AG04450 (cell line): ENCODE results near the gene HELZ. TPM values are rescaled to one million over a fixed set of nuclear protein-coding genes. Genes with fewer than 3 reads are reported as not detected.
"Not testable (repeated sequence)": the region's sequence is repeated elsewhere in the genome, so short reads cannot be mapped to it uniquely, and the experiment has no call there.

Experiments
- CTCF ChIA-PET: fragments of 300-600, 350-600 bp; formaldehyde crosslinking; extraction: SDS; loops from one replicate; lab custom pipeline; 2022; ENCODE audit warnings: antibody characterized with exemption, inconsistent platforms; lab: Charles Lee
- POLR2A ChIA-PET: fragments of 350-600 bp; formaldehyde crosslinking; extraction: SDS; loops from one replicate; lab custom pipeline; 2021; ENCODE audit warnings: antibody characterized with exemption, inconsistent platforms; lab: Yijun Ruan, JAX
- DNase-seq: peaks from one replicate; pipeline ENCODE4 v3.0.0-alpha.2; 2011; ENCODE audit warnings: low read depth, low spot score
- H3K27ac ChIP-seq: one replicate; pipeline ENCODE4 v1.5.1; 2012; ENCODE audit warnings: low read depth, low read length, control low read depth
- H3K27me3 ChIP-seq: one replicate; pipeline ENCODE4 v1.6.0; 2012; ENCODE audit warnings: low read length; ENCODE audit not compliant: control insufficient read depth, insufficient read depth
- H3K4me3 ChIP-seq: 2 replicates; pipeline ENCODE4 v1.5.1; 2011; ENCODE audit warnings: mild to moderate bottlenecking, low read depth, low read length, control low read depth
- H3K9me3 ChIP-seq: 2 replicates; pipeline ENCODE4 v1.5.1; 2012; ENCODE audit warnings: low read length; ENCODE audit not compliant: control insufficient read depth, insufficient read depth
- polyA plus RNA-seq: library from polyadenylated mRNA; depleted of rRNA; stranded (reverse); fragments of >200 nt; gene quantifications from 2 replicates; pipeline ENCODE4 v1.2.3, GENCODE V29; 2011
- TF ChIP-seq, protein P1 (sequence below): IDR thresholded peaks from 2 replicates; pipeline ENCODE4 v1.5.1; 2011; ENCODE audit warnings: low read depth, low read length, control low read depth, inconsistent platforms

Gene HELZ
- polyA plus RNA-seq, 1 experiment: 28.2 TPM

DNA sequence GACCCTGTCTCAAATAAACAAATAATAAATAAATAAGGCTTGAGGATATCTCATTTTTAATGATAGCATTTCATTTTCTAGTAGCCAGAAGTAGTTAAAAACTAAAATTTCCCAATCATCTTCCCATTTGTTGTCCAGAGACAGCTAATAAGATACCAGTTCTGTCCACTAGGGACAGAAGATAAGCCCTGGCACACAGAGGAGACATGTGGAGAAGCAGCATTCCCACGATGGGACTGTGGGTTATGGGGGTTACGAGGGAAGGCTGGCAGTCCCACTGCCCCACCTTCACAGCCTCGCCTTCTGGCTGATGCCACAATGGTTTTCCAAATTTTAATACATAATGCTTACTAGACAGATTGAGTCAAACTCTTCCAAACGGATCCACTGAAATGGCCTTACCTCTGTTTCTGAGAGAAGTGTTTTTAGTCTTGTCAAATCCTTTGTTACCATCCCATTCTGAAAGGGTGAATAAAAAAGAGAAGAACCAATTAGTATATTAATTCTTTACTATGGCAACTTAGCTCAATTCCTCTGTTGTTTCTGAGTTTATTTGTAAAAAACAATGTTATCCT, 44.2 kb downstream of the HELZ start:
- no peak for DNase-seq
- H3K27ac ChIP-seq: no peak overlapping the region
- H3K27me3 ChIP-seq: no peaks in the 10 kb centered on the region
- ChIA-PET CTCF (interaction anchor here (0.6 to 1.2 kb wide), 5 partner anchors 9 to 21 kb away, joined by 3 to 4 read pairs (median 4); no protein-coding TSS in a partner anchor), POLR2A (no interaction called here)
- TF ChIP-seq, protein P1, sequence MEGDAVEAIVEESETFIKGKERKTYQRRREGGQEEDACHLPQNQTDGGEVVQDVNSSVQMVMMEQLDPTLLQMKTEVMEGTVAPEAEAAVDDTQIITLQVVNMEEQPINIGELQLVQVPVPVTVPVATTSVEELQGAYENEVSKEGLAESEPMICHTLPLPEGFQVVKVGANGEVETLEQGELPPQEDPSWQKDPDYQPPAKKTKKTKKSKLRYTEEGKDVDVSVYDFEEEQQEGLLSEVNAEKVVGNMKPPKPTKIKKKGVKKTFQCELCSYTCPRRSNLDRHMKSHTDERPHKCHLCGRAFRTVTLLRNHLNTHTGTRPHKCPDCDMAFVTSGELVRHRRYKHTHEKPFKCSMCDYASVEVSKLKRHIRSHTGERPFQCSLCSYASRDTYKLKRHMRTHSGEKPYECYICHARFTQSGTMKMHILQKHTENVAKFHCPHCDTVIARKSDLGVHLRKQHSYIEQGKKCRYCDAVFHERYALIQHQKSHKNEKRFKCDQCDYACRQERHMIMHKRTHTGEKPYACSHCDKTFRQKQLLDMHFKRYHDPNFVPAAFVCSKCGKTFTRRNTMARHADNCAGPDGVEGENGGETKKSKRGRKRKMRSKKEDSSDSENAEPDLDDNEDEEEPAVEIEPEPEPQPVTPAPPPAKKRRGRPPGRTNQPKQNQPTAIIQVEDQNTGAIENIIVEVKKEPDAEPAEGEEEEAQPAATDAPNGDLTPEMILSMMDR: peak; percentile 48
- H3K9me3 ChIP-seq: no peaks in the 10 kb centered on the region
- no peak overlapping the region for H3K4me3 ChIP-seq

DNA sequence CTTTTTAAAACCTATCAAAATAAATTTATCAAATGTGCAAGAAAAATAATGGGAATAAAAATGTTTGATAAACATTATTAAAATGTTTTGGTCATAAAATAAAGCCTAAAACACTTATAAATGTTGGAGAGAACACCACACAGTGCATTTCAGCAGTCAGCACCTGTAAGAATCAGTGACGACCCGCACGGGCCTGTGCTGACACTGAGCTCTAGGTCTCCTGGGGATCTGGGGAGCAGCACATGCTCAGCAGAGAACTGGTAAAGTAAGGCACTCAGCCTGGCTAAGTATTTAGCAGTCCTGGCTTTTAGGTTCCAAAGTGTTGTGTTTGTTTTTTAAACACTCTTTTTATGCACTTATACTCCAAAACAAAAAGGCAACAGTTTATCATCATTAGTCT, 46.9 kb downstream of the HELZ start:
- DNase-seq: no peak
- TF ChIP-seq, protein P1: no peak
- H3K9me3 ChIP-seq: no peaks in the 10 kb centered on the region
- no peak overlapping the region for H3K4me3 ChIP-seq
- ChIA-PET POLR2A (no interaction called here), CTCF (no interaction called here)
- no peak overlapping the region for H3K27ac ChIP-seq
- no peaks in the 10 kb centered on the region for H3K27me3 ChIP-seq

DNA sequence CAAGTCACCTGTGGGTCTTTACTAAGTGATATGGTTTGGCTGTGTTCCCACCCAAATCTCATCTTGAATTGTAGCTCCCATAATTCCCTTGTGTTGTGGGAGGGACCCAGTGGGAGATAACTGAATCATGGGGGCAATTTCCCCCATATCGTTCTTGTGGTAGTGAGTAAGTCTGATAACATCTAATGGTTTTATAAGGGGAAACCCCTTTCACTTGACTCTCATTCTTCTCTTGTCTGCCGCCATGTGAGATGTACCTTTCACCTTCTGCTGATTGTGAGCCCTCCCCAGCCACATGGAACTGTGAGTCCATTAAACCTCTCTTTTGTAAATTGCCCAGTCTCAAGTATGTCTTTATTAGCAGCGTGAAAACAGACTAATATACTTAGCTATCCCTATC, 48.0 kb downstream of the HELZ start:
- CTCF ChIA-PET: not testable (repeated sequence)

DNA sequence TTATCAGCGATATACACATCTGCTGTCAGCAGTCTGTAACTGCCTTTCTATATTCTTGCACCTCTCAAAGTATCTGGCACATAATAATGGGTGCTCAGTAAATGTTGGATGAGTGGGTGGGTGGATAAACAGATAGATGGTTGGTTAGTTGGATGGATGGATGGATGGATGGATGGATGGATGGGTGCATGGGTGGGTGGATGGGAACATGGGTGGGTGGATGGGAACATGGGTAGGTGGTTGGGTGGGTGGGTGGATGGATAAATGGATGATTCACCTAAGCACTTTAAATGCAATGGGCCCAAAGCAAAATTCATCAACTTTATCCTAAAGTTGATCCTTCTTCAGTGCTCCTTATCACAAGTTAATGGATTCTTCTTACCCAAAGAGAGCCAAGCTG, 48.6 kb downstream of the HELZ start:
- CTCF ChIA-PET: no interaction called here

More for the DNA sequence above, 48.0 kb downstream of the HELZ start:
- POLR2A ChIA-PET, H3K9me3 ChIP-seq, DNase-seq, H3K27me3 ChIP-seq, H3K4me3 ChIP-seq, H3K27ac ChIP-seq: not testable (repeated sequence)

DNA sequence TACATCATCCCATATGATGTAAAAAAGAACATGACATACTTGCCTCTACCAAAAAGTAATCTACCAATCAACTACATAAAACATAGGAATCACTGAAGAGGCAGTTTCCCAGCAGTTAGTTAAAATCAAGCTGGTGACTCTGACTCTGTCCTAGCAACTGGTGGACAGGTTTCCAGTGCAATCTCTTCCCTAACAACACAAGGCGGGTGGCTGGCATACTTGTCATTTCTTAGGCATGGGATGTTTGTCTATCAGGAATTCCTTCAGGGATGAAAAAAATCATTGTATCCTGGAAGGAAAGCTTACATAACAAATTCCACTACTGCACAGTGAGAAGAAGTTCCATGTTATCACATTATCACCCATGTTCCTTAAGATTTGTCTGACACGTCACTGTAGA, 50.9 kb downstream of the HELZ start:
- DNase-seq: peak; percentile 37
- CTCF ChIA-PET: no interaction called here
- Histone ChIP-seq H3K9me3 (no peaks in the 10 kb centered on the region), H3K27me3 (no peaks in the 10 kb centered on the region), H3K4me3 (no peak overlapping the region), H3K27ac (no peak overlapping the region)
- POLR2A ChIA-PET: no interaction called here
- TF ChIP-seq, protein P1: no peak

More for the DNA sequence above, 48.6 kb downstream of the HELZ start:
- Histone ChIP-seq H3K27ac (no peak overlapping the region), H3K4me3 (no peak overlapping the region), H3K9me3 (no peaks in the 10 kb centered on the region), H3K27me3 (no peaks in the 10 kb centered on the region)
- TF ChIP-seq, protein P1: no peak
- POLR2A ChIA-PET: no interaction called here
- no peak for DNase-seq

DNA sequence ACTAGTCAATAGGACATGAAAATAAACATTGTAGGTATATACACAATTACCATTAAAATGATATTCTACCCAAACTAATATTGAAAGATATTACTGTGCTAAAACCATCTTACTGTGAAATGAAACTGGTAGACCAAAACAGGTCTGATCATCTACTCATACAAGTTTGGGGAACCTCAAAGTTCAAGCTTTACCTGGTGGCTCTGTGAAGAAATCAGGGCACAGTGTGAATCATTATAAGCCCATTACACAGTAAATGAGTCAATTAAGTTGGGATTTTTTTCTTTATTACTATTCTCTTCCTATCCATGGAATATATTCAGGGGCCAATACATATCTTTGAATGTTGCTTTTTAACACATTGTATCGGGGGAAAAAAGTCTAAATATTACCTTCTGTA, 57.1 kb downstream of the HELZ start:
- no peaks in the 10 kb centered on the region for H3K27me3 ChIP-seq
- H3K4me3 ChIP-seq: no peak overlapping the region
- H3K9me3 ChIP-seq: no peaks in the 10 kb centered on the region
- TF ChIP-seq, protein P1: no peak
- no peak overlapping the region for H3K27ac ChIP-seq
- DNase-seq: no peak
- POLR2A ChIA-PET: no interaction called here
- CTCF ChIA-PET: no interaction called here
